ENCODE data around the gene WNT7A. TPM values are rescaled to one million over a fixed set of nuclear protein-coding genes. Genes with fewer than 3 reads are reported as not detected.
"Not testable (repeated sequence)": the region's sequence is repeated elsewhere in the genome, so short reads cannot be mapped to it uniquely, and the experiment has no call there.

The WNT7A gene
- total and polyA plus RNA-seq, 8 donors: 0.35 TPM; not detected in 7

GRCh38 chr3:13857702-13858380 is 22.0 kb downstream of the WNT7A start:
- Histone ChIP-seq H3K9me3 (no peaks in the 10 kb centered on the region), H3K4me3 (no peak overlapping the region), H3K27me3 (peaks cover 0 to 95% (median 17%) of the 10 kb centered on the region in 3 donors), H3K36me3 (no peaks in the 10 kb centered on the region), H3K27ac (no peak overlapping the region), H3K4me1 (no peaks in the 10 kb centered on the region)
- TF ChIP-seq EP300 (IDR thresholded peaks at IDR 0.05): no peak
- TF ChIP-seq POLR2A (IDR thresholded peaks at IDR 0.05): no peak
- no peak for TF ChIP-seq CTCF (IDR thresholded peaks at IDR 0.05)
- TF ChIP-seq POLR2AphosphoS5 (IDR thresholded peaks at IDR 0.05): no peak
- intact Hi-C loops (cut with DNase I; ENCODE audit: low total_unique reads): no loop called here
- 42 to 68% (median 52%) methylated on average over 5 to 6 of the region's 6 CpGs for WGBS, 5 donors
- no peak for DNase-seq

- H3K36me3 ChIP-seq; H3K4me3 ChIP-seq; intact Hi-C loops (cut with DNase I; ENCODE audit: low total_unique reads); H3K4me1 ChIP-seq; DNase-seq; H3K27ac ChIP-seq; H3K9me3 ChIP-seq: not testable (repeated sequence)
- WGBS, 5 donors: 79 to 93% (median 90%) methylated on average over 1 of the region's 1 CpG
- peaks cover 3 to 95% (median 17%) of the 10 kb centered on the region in 3 donors for H3K27me3 ChIP-seq
These were observed 23.2 kb downstream of the WNT7A start for GRCh38 chr3:13856628-13857027.

- Histone ChIP-seq H3K9me3 (no peaks in the 10 kb centered on the region), H3K4me1 (no peaks in the 10 kb centered on the region), H3K27me3 (peaks cover 3 to 89% (median 15%) of the 10 kb centered on the region in 3 donors), H3K4me3 (no peak overlapping the region), H3K36me3 (no peaks in the 10 kb centered on the region), H3K27ac (no peak overlapping the region)
- WGBS, 5 donors: 85 to 90% (median 87%) methylated on average over 5 to 7 of the region's 7 CpGs
- intact Hi-C loops (cut with DNase I; ENCODE audit: low total_unique reads): no loop called here
- TF ChIP-seq EP300 (IDR thresholded peaks at IDR 0.05): no peak
- no peak for TF ChIP-seq POLR2AphosphoS5 (IDR thresholded peaks at IDR 0.05)
- no peak for TF ChIP-seq CTCF (IDR thresholded peaks at IDR 0.05)
- TF ChIP-seq POLR2A (IDR thresholded peaks at IDR 0.05): no peak
- DNase-seq: no peak
These were observed 23.9 kb downstream of the WNT7A start for GRCh38 chr3:13856006-13856405.

- Histone ChIP-seq H3K36me3 (no peaks in the 10 kb centered on the region), H3K9me3 (no peaks in the 10 kb centered on the region), H3K4me1 (no peaks in the 10 kb centered on the region), H3K4me3 (no peak overlapping the region), H3K27me3 (peaks cover 3 to 84% (median 5%) of the 10 kb centered on the region in 3 donors), H3K27ac (no peak overlapping the region)
- intact Hi-C loops (cut with DNase I; ENCODE audit: low total_unique reads): no loop called here
- no peak for TF ChIP-seq POLR2A (IDR thresholded peaks at IDR 0.05)
- DNase-seq: no peak
- 90 to 93% (median 91%) methylated on average over 25 of the region's 25 CpGs for WGBS, 5 donors
These were observed 25.4 kb downstream of the WNT7A start for GRCh38 chr3:13854492-13854891.

GRCh38 chr3:13853978-13854296 is 25.9 kb downstream of the WNT7A start:
- TF ChIP-seq CTCF (IDR thresholded peaks at IDR 0.05): no peak
- no peak for TF ChIP-seq POLR2AphosphoS5 (IDR thresholded peaks at IDR 0.05)
- no peak for TF ChIP-seq POLR2A (IDR thresholded peaks at IDR 0.05)
- no peak for TF ChIP-seq EP300 (IDR thresholded peaks at IDR 0.05)
- no peak overlapping the region for H3K27ac ChIP-seq
- no peaks in the 10 kb centered on the region for H3K4me1 ChIP-seq
- peaks cover 3 to 80% (median 5%) of the 10 kb centered on the region in 3 donors for H3K27me3 ChIP-seq
- 33 to 60% (median 50%) methylated on average over 1 of the region's 1 CpG for WGBS, 5 donors
- no peak for DNase-seq
- H3K4me3 ChIP-seq: no peak overlapping the region
- no peaks in the 10 kb centered on the region for H3K36me3 ChIP-seq
- no peaks in the 10 kb centered on the region for H3K9me3 ChIP-seq
- intact Hi-C loops (cut with DNase I; ENCODE audit: low total_unique reads): no loop called here

All from stomach (tissue), 9 donors.